Stimulated activated CD4-positive, alpha-beta T cell treated with anti-CD3 and anti-CD28 coated beads, Interleukin-12 subunit alpha, Interleukin-12 subunit beta, amount 100 ng/mL, for 24 hours (primary cell): ENCODE results near the gene EML5.
"Not testable (repeated sequence)": the region's sequence is repeated elsewhere in the genome, so short reads cannot be mapped to it uniquely, and the experiment has no call there.

ENCODE experiments used
- DNase-seq, 2 experiments: peaks; one replicate each; pipeline ENCODE4 v3.0.0-alpha.2; 2020; ENCODE audit warnings: low read depth in 2 of 2

The EML5 gene

DNA sequence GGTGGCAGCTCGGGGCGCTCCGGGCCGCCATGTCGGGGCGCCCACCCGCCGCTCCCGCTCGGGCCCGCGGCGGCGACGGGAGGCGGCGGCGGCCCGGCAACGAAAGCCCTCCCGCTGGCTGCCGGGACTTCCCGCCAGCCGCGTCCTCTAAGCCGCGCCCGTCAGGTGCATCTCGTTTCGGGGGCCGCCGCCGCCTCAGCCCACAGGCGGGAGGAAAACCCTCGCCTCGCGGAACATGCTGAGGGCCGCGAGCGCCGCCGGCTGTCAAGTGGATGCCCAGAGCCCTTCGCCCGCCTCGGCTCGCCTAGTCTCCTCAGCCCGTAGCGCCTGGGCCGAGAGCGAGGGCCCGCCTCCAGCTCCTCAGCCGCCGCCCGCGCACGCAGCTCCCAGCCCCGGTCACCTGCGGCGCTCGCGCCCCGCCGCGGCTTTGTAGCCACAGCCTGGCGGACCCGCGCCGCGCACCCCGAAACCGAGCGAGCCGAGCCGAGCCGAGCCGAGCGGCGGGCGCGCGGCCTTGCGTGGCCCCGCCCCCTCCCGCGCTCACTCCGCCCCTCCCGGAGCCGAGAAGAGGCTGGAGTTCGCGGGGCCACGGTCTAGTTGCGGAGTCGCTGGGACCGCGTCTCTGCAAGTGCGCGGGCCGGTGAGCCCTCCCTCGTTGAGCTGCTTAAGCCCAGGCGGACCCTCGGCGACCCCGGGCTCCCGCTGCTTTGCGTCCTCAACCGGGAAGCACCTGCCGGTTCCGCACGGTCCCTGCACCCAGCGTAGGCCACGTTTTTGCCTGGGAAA is at the start of gene EML5:
TSS of gene EML5 (minus strand) at position 481 of the 786 bp plus-strand sequence. CDS start at position 31, 450 bp downstream.
- DNase-seq = peak; percentile 66 to 77

- DNase-seq = no peak
Measured at GRCh38 chr14:88842414-88842813, 49.7 kb upstream of the EML5 start.

DNA sequence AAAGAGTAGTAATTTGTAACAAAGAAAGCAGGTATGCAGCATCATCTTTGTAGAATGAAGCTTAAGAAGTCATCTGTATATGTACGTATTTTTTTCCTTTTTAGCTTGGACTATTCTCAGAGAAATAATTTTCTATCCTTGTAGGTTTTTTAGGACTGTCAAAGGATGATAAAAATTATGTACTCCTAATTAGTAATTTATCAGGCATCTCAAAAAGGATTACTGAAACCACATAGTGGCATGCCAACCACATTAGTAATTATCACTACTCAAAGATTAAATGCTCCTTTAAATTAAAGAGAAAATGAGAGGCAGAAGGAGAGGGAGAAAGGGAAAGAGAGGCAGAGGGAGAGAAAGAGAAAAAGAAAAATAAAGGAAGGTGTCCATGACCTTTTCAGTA is 49.0 kb upstream of the EML5 start:
- DNase-seq = no peak

DNA sequence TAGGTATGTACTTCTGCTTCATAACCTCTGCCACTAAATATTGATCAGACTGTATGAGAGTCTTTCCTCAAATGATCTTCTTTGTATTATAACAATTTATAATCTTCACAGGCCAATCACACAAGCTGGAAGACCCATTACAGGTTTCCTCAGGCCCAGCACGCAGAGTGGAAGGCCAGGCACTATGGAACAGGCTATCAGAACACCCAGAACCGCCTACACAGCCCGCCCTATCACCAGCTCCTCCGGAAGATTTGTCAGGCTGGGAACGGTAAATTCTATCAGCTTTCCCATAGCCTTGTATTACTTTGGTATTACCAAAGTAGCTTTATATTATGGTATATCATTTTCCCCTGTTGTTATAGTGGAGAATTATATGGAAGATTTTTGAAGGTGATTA is 48.2 kb upstream of the EML5 start:
- no peak for DNase-seq

- no peak for DNase-seq
Measured at GRCh38 chr14:88838015-88838414, 45.3 kb upstream of the EML5 start.

GRCh38 chr14:88837495-88837894 is 44.7 kb upstream of the EML5 start:
- no peak for DNase-seq

- no peak for DNase-seq
Measured at GRCh38 chr14:88835661-88836060, 42.9 kb upstream of the EML5 start.

- DNase-seq = no peak
Measured at GRCh38 chr14:88834883-88835431, 42.2 kb upstream of the EML5 start.

DNA sequence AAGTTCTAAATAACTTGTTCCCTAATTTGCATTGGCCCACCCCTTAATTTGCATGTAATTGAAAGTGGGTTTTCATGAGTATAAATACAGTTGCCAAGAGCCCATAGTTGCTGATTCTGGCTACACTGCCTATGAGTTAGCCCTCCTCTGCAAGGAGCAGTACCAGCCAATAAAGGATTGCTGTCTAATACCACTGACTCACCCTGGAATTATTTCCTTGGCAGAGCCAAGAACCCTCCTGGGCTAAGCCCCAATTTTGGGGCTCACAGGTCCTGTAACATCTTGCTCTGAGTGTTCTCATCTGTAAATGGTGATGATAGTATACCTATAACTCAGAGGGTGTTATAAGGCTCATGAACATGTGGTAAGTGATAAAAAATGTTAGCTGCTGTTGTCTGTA is 38.5 kb upstream of the EML5 start:
- DNase-seq = no peak

- DNase-seq = no peak
Measured at GRCh38 chr14:88829685-88830302, 37.0 kb upstream of the EML5 start.

- no peak for DNase-seq
Measured at GRCh38 chr14:88829188-88829587, 36.4 kb upstream of the EML5 start.

GRCh38 chr14:88825503-88825902 is 32.8 kb upstream of the EML5 start:
- no peak for DNase-seq

DNA sequence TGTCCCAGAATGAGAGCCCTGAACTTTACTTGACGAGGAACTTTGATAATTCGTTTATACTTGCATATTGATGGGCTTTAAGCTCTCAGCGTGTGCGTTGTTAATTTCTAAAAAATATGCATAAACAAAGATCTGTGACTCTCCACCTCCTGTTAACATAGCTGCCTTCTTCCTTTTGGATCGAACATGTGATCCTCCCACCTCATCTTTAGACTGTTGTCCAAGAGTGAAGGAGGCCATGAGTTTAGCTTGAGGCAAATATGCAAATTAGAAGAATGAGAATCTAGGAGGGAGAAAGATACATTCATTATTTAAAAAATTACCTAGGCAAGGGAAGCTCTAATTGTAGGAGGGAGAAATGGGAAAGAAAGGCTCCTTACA is 32.3 kb upstream of the EML5 start:
- DNase-seq = no peak

DNA sequence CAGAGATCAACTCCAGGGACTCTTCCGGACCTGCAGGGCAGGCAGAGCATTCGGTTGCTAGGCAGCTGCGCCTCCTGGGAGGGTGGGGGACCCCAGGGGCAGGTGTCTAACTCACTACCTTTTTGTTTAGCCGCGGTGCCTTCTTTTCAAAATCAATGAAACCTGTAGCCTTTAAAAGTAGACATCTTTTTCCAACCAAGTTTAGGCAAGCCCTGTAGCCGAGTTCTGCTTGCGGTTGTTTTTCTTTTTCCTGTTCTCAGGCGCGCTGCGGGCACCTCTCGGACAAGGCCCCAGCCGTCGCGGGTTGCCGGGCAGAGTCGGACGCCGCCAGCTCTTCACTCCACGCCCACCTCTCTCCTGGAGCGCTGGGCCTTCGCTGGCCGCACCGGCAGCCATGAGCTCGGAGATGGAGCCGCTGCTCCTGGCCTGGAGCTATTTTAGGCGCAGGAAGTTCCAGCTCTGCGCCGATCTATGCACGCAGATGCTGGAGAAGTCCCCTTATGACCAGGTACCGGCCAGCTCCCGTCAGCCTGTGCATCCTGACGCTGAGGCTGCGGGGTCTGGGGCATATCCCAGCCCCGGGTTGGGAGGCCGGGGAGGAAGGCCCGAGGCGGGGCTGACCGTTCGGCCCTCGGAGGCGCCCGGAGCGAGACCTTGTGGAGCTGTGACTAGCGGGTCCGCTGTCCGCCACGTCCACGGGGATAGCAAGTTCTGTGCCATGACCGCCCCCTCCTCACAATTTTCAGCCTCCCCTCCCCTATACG is 31.7 kb upstream of the EML5 start, which contains the start of gene TTC8:
TSS of gene TTC8 (plus strand) at position 338 of the 764 bp plus-strand sequence. CDS start at position 395, 57 bp downstream.
- DNase-seq = peak; percentile 66 to 73

DNA sequence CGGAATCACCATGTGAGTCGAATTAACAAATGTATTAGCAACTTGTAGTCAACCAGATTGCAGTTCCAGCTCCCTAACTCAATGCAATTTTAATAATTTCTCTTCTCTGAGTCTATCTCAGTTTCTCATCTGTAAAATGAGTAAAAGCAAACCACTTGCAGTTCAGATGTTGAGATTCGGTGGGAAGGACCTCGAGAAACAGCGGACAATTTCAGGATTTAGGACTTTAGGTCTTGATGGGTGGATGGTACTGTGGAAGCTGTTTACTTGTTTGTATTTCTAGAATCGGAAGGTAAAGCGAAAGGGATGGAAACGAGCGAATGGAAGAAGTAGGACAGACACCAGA is 31.2 kb upstream of the EML5 start:
- DNase-seq = no peak

DNA sequence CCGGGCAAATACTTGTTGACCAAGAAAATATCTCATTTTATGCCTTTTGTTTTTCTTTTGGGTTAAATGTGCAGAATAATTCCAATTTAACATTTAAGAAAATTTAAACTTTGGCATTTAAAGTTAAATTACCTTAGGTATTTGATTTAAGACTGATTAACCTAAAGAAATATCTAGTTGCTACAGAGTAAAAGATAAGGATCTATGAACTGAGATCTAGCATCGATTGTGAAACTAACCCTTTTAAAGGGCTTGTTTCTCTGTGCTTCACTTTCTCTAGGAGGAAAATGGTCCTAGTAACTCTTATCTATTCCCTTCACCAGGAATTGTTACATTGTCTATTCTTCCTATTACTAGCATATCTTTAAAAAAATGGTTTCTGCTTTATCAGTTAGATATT is 29.1 kb upstream of the EML5 start:
- DNase-seq = no peak

DNA sequence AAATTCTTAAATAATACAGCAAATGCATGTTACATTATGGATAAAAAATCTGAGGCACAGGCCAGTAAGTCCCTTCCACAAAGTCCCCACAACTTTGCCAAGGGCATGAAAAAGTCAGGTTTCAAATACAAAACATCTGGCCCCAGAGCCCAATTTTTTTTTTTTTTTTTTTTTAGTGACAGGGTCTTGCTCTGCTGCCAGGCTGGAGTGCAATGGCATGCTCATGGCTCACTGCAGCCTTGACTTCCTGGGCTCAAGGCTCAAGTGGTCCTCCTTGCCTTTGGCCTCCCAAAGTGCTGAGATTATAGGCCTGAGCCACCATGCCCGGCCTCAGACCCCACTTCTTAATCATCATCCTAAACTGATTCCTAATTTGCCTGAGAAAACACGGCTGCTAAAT is 28.6 kb upstream of the EML5 start:
- no peak for DNase-seq

DNA sequence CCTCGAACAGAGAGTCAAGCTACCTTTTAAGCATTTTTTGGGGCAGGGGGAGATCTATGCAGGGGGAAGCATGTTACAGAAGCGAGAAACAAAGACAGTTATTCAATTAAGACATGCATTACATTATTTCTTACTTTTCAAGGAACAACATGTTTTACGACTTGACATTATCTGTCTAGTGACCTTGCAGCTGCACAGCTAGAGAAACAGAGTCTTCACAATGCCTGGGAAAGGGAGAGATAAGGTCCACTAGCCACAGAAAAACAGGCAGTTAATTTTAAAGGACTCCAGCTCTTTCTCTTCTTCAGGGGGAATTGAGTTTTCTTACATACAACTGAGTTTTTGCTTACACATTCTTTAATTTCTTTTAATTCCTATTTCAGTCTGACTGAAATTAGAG is 26.9 kb upstream of the EML5 start:
- DNase-seq = not testable (repeated sequence)

DNA sequence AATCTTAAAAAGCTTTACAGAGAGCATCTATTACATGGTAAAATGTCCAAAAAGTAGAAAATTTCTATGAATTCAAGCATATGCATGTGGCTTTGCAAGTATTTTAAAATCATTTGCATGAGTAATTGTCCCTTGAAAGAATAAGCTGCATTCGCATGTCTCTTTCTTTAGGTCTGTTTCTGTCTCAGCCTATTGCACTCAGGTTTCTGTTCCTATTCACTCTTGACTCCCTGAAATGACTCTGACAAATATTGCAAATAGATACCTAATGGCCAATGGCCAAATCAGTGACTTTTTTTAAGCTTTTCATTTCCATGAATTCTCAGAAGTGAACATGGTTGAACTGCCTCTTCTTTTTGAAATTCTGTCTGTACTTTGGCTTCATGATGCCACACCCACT is 25.3 kb upstream of the EML5 start:
- DNase-seq = no peak

DNA sequence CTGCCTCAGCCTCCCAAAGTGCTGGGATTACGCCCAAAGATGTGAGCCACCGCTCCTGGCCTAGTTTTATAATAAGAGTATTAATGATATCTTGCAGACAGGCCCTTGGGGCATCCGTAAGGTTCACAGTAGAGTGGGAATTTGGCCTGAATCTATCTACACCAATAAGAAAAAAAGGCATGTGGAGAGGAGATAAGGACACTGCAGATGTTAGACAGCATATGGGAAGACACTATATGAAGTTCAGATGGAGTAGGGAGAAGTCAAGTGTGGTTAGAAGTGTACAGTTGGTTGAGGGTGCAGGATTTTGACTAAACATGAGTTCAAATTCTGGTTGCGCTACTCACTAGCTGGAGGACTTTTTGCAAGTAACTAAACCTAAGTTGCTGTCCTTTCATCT is 23.2 kb upstream of the EML5 start:
- DNase-seq = no peak

GRCh38 chr14:88808359-88808758 is 15.6 kb upstream of the EML5 start:
- no peak for DNase-seq

DNA sequence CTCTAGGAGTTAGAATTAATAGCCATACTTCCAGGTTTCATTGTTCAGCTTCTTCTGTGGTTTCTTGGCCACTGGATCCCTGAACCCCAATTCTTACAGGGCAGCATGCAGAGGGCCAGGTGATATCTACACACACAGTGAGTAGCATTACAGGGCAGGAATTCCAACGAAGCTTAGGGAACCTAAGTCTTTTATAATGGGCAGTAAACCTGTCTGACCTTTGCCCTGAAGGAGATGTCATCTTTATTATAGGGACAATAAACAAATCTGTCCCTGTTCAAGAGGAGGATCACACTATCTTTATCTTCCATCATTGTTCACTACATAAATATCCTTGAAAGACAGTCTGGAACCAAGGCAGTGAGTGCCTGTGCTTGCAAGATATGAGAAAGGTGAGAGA is 11.7 kb upstream of the EML5 start:
- no peak for DNase-seq

GRCh38 chr14:88804035-88804434 is 11.3 kb upstream of the EML5 start:
- no peak for DNase-seq
